Measurements from ENCODE around the gene MAEA. TPM values are rescaled to one million over a fixed set of nuclear protein-coding genes. Genes with fewer than 3 reads are reported as not detected.

The MAEA gene
- total RNA-seq, 4 donors from 2014 or later = 114 to 211 (median 168) TPM

DNA sequence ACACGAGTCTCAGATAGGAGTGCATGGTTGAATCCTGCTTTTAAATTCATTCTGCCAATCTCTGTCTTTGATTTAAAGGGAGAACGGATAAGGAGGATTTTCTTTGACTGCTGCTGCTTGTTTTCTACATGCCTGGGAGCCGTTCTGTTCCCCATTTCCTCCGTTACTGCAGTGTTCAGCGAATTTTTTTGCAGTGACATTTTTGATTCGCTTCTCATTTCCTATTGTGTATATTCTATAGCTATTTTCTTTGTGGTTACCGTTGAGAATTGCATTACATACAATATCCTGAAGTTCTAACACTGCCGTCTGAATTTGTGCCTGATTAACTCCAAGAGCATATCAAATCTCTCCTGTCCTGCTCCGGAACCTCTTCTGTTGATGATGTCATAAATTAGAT is 14.8 kb upstream of the MAEA start:
- no peak for DNase-seq
- no peaks in the 10 kb centered on the region for H3K27me3 ChIP-seq
- no peaks in the 10 kb centered on the region for H3K4me1 ChIP-seq
- in situ Hi-C loops (cut with MboI; ENCODE audit: low pct_ligation_motif_present in 1 of 4, low pct_unique_long_range_greater_than_20kb in 1 of 4, low sequenced_read_pairs in 3 of 4) (loop anchor here in 2 of 4 donors (25.0 kb wide), 1 partner anchor 113 kb away; the partner anchor contains the start of gene SPON2 (in 2 of the 2)), intact Hi-C loops (cut with DNase I; ENCODE audit: low total_unique reads) (no loop called here)
- no peaks in the 10 kb centered on the region for H3K36me3 ChIP-seq
- WGBS, 2 donors (ENCODE audit: low coverage in 1 of 2) = 89 to 93% methylated on average over 9 of the region's 9 CpGs
- no peak overlapping the region for H3K4me3 ChIP-seq
- no peak for TF ChIP-seq POLR2A (IDR thresholded peaks at IDR 0.05)
- no peak for TF ChIP-seq EP300 (IDR thresholded peaks at IDR 0.05; ENCODE audit: low read depth)
- no peak for TF ChIP-seq POLR2AphosphoS5 (IDR thresholded peaks at IDR 0.05)
- TF ChIP-seq, protein P1, sequence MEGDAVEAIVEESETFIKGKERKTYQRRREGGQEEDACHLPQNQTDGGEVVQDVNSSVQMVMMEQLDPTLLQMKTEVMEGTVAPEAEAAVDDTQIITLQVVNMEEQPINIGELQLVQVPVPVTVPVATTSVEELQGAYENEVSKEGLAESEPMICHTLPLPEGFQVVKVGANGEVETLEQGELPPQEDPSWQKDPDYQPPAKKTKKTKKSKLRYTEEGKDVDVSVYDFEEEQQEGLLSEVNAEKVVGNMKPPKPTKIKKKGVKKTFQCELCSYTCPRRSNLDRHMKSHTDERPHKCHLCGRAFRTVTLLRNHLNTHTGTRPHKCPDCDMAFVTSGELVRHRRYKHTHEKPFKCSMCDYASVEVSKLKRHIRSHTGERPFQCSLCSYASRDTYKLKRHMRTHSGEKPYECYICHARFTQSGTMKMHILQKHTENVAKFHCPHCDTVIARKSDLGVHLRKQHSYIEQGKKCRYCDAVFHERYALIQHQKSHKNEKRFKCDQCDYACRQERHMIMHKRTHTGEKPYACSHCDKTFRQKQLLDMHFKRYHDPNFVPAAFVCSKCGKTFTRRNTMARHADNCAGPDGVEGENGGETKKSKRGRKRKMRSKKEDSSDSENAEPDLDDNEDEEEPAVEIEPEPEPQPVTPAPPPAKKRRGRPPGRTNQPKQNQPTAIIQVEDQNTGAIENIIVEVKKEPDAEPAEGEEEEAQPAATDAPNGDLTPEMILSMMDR (IDR thresholded peaks at IDR 0.05) = no peak
- H3K27ac ChIP-seq = no peak overlapping the region
- no peaks in the 10 kb centered on the region for H3K9me3 ChIP-seq

DNA sequence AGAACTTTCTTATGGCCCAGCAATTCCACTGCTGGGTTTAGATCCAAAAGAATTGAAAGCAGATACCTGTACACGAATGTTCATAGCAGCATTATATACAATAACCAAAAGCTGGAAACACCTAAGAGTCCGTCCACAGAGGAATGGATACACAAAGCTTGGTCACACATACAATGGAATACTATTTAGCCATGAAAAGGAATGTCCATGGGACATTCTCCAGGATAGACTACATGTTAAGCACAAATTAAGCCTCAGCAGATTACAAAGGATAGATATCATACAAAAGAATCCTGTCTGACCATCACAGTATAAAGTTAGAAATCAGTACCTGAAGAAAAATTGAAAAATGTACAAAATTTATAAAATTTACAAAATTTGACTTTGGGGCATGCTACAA is 12.7 kb upstream of the MAEA start:
- no peaks in the 10 kb centered on the region for H3K27me3 ChIP-seq
- H3K36me3 ChIP-seq = no peaks in the 10 kb centered on the region
- TF ChIP-seq EP300 (IDR thresholded peaks at IDR 0.05; ENCODE audit: low read depth) (no peak), POLR2AphosphoS5 (IDR thresholded peaks at IDR 0.05) (no peak), POLR2A (IDR thresholded peaks at IDR 0.05) (no peak)
- TF ChIP-seq, protein P1 (IDR thresholded peaks at IDR 0.05) = no peak
- H3K27ac ChIP-seq = no peak overlapping the region
- no peaks in the 10 kb centered on the region for H3K9me3 ChIP-seq
- H3K4me3 ChIP-seq = no peak overlapping the region
- WGBS, 2 donors (ENCODE audit: low coverage in 1 of 2) = 92 to 94% methylated on average over 2 of the region's 2 CpGs
- DNase-seq = no peak
- in situ Hi-C loops (cut with MboI; ENCODE audit: low pct_ligation_motif_present in 1 of 4, low pct_unique_long_range_greater_than_20kb in 1 of 4, low sequenced_read_pairs in 3 of 4) = no loop called here
- intact Hi-C loops (cut with DNase I; ENCODE audit: low total_unique reads) = no loop called here
- no peaks in the 10 kb centered on the region for H3K4me1 ChIP-seq

DNA sequence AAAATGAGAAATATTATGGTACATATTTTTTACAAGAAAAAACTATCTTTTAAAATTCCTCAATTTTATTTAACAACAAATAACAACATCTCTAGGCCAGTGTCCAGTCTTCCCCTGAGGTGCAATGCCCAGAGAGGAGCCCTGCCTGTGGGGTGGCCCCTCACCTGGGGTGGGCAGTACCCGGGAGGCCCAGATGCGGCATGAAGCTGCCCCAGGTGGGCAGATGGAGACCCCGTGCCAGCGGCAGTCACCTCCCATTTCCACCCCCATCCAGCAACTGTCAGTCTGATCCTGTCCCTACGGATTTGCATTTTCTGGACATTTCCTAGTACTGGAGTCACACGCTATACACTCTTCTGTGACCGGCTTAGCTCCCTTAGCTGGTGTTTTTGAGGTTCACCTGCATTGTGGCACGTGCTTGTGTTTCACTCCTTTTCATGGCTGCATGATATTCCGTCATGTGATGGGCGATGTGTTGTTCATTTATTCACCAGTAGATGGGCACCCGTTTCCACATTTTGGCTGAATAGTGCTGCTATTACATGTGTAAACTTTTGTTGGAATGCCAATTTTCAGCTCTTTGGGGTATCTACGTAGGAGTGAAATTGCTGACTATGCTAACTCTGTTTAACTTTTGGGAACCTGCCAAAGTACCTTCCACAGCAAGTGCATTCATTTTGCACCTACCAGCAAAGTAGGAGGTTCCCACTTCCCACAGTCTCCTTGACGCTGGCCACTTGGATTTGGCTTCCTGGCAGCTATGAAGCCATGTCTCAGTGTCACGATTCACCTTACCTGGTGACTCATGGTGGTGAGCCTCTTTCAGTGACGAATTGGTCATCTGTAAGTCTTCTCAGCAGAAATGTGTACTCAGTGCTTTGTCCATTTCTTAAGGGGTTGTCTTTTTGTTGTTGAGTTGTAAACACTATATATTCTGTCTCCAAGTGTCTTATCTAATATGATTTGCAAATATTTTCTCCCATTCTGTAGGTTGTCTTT is 11.7 kb upstream of the MAEA start:
- Histone ChIP-seq H3K9me3 (no peaks in the 10 kb centered on the region), H3K27me3 (no peaks in the 10 kb centered on the region), H3K36me3 (no peaks in the 10 kb centered on the region), H3K4me3 (no peak overlapping the region), H3K4me1 (no peaks in the 10 kb centered on the region), H3K27ac (no peak overlapping the region)
- DNase-seq = no peak
- in situ Hi-C loops (cut with MboI; ENCODE audit: low pct_ligation_motif_present in 1 of 4, low pct_unique_long_range_greater_than_20kb in 1 of 4, low sequenced_read_pairs in 3 of 4) (no loop called here), intact Hi-C loops (cut with DNase I; ENCODE audit: low total_unique reads) (no loop called here)
- no peak for TF ChIP-seq POLR2A (IDR thresholded peaks at IDR 0.05)
- TF ChIP-seq, protein P1 (IDR thresholded peaks at IDR 0.05) = no peak
- TF ChIP-seq EP300 (IDR thresholded peaks at IDR 0.05; ENCODE audit: low read depth) = no peak
- TF ChIP-seq POLR2AphosphoS5 (IDR thresholded peaks at IDR 0.05) = no peak
- 82 to 95% methylated on average over 4 to 15 of the region's 15 CpGs for WGBS, 2 donors (ENCODE audit: low coverage in 1 of 2)

DNA sequence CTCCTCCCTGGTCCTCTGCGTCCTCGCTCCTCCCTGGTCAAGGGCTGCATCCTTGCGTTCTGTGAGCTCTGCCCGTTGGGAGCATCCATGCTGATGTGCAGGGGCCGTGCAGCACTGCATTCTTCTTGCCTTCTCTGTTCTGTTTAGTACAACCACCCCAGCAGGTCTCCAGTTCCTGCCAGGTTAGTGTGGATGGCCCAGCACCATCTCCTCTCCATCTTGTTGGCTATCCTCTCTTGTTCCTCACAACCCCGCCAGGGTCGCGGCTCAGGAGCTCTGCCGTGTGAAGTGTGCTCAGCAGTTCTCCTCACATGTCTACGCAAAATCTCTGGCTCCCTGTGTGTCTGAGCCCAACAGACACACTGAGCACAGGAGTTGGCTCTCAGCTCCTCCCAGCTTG is 10.4 kb upstream of the MAEA start:
- in situ Hi-C loops (cut with MboI; ENCODE audit: low pct_ligation_motif_present in 1 of 4, low pct_unique_long_range_greater_than_20kb in 1 of 4, low sequenced_read_pairs in 3 of 4) = no loop called here
- TF ChIP-seq EP300 (IDR thresholded peaks at IDR 0.05; ENCODE audit: low read depth) (no peak), POLR2A (IDR thresholded peaks at IDR 0.05) (no peak), POLR2AphosphoS5 (IDR thresholded peaks at IDR 0.05) (no peak)
- TF ChIP-seq, protein P1 (IDR thresholded peaks at IDR 0.05) = no peak
- H3K27me3 ChIP-seq = no peaks in the 10 kb centered on the region
- H3K4me3 ChIP-seq = no peak overlapping the region
- H3K9me3 ChIP-seq = no peaks in the 10 kb centered on the region
- H3K36me3 ChIP-seq = no peaks in the 10 kb centered on the region
- H3K27ac ChIP-seq = no peak overlapping the region
- no peaks in the 10 kb centered on the region for H3K4me1 ChIP-seq
- 84 to 93% methylated on average over 5 to 10 of the region's 10 CpGs for WGBS, 2 donors (ENCODE audit: low coverage in 1 of 2)
- intact Hi-C loops (cut with DNase I; ENCODE audit: low total_unique reads) = no loop called here
- no peak for DNase-seq

Data from transverse colon (tissue), 4 donors.